Memory B cell (primary cell): ENCODE data around the gene FCGR2B.
"Not testable (repeated sequence)": the region's sequence is repeated elsewhere in the genome, so short reads cannot be mapped to it uniquely, and the experiment has no call there.

Source experiments
- ATAC-seq: fragments of 150-1000 bp; cut with Tn5 transposase; 2 replicates; pipeline ENCODE4 v1.10.0; 2021; ENCODE audit warnings: low read depth, mild to moderate bottlenecking, moderate library complexity
- DNase-seq, 2 donors: peaks; one replicate each; pipeline ENCODE4 v3.0.0; 2022; ENCODE audit warnings: low spot score in 2 of 2
- H3K27ac Mint-ChIP-seq: one replicate; pipeline ENCODE4 v1.8.0; 2022; ENCODE audit warnings: mild to moderate bottlenecking, moderate library complexity, mixed read lengths
- H3K27me3 Mint-ChIP-seq: one replicate; pipeline ENCODE4 v1.8.0; 2022; ENCODE audit warnings: mixed read lengths
- H3K36me3 Mint-ChIP-seq: one replicate; pipeline ENCODE4 v1.8.0; 2022; ENCODE audit warnings: mild to moderate bottlenecking, mixed read lengths
- H3K4me1 Mint-ChIP-seq: one replicate; pipeline ENCODE4 v1.8.0; 2022; ENCODE audit warnings: mixed read lengths
- H3K4me3 Mint-ChIP-seq: one replicate; pipeline ENCODE4 v1.8.0; 2022; ENCODE audit warnings: mild to moderate bottlenecking, moderate library complexity, mixed read lengths
- H3K9me3 Mint-ChIP-seq: one replicate; pipeline ENCODE4 v1.8.0; 2022; ENCODE audit warnings: mixed read lengths

Gene FCGR2B

GRCh38 chr1:161662684-161663339 is at the start of gene FCGR2B:
Gene FCGR2B (plus strand): TSS chr1:161663143. CDS start chr1:161663242, 99 bp downstream.
- H3K4me1 Mint-ChIP-seq, H3K27me3 Mint-ChIP-seq, H3K27ac Mint-ChIP-seq, H3K9me3 Mint-ChIP-seq, H3K36me3 Mint-ChIP-seq, DNase-seq: not testable (repeated sequence)
- peak; percentile 78 for ATAC-seq
- H3K4me3 Mint-ChIP-seq, result peak within 1 kb of the TSS; percentile 65

- not testable (repeated sequence) for ATAC-seq, H3K9me3 Mint-ChIP-seq, H3K4me3 Mint-ChIP-seq
Observed at GRCh38 chr1:161616417-161616816, 46.5 kb upstream of the FCGR2B start.

GRCh38 chr1:161618517-161618916 is 44.4 kb upstream of the FCGR2B start:
- DNase-seq, ATAC-seq, H3K36me3 Mint-ChIP-seq, H3K27ac Mint-ChIP-seq, H3K9me3 Mint-ChIP-seq, H3K27me3 Mint-ChIP-seq, H3K4me3 Mint-ChIP-seq: not testable (repeated sequence)
- H3K4me1 Mint-ChIP-seq, result peaks cover 15% of the 10 kb centered on the region

More at GRCh38 chr1:161616417-161616816, 46.5 kb upstream of the FCGR2B start:
- H3K27me3 Mint-ChIP-seq, H3K27ac Mint-ChIP-seq, DNase-seq, H3K36me3 Mint-ChIP-seq, H3K4me1 Mint-ChIP-seq: not testable (repeated sequence)

GRCh38 chr1:161620399-161620798 is 42.5 kb upstream of the FCGR2B start:
- DNase-seq, H3K9me3 Mint-ChIP-seq, ATAC-seq, H3K27me3 Mint-ChIP-seq, H3K27ac Mint-ChIP-seq, H3K4me3 Mint-ChIP-seq, H3K36me3 Mint-ChIP-seq: not testable (repeated sequence)
- peaks cover 15% of the 10 kb centered on the region for H3K4me1 Mint-ChIP-seq

GRCh38 chr1:161621181-161622000 is 41.6 kb upstream of the FCGR2B start:
- peak overlapping the region; percentile 94 for H3K4me3 Mint-ChIP-seq
- peak; percentile 41 to 64 for DNase-seq
- H3K27me3 Mint-ChIP-seq, H3K9me3 Mint-ChIP-seq, H3K36me3 Mint-ChIP-seq: not testable (repeated sequence)
- H3K27ac Mint-ChIP-seq, result peak overlapping the region; percentile 94
- peaks cover 15% of the 10 kb centered on the region for H3K4me1 Mint-ChIP-seq
- ATAC-seq, result peak; percentile 69

- not testable (repeated sequence) for H3K36me3 Mint-ChIP-seq, H3K27me3 Mint-ChIP-seq, DNase-seq, H3K9me3 Mint-ChIP-seq
- ATAC-seq, result peak; percentile 41
- Mint-ChIP-seq H3K4me1 (peaks cover 15% of the 10 kb centered on the region), H3K27ac (peak overlapping the region; percentile 94), H3K4me3 (peak overlapping the region; percentile 94)
Observed at GRCh38 chr1:161622054-161622453, 40.9 kb upstream of the FCGR2B start.

- peak; percentile 47 for ATAC-seq
- H3K27me3 Mint-ChIP-seq, H3K9me3 Mint-ChIP-seq, DNase-seq, H3K4me3 Mint-ChIP-seq, H3K36me3 Mint-ChIP-seq, H3K27ac Mint-ChIP-seq: not testable (repeated sequence)
- H3K4me1 Mint-ChIP-seq, result peaks cover 15% of the 10 kb centered on the region
Observed at GRCh38 chr1:161623401-161624051, 39.4 kb upstream of the FCGR2B start.

- H3K4me3 Mint-ChIP-seq, DNase-seq, H3K36me3 Mint-ChIP-seq, H3K9me3 Mint-ChIP-seq, ATAC-seq, H3K27me3 Mint-ChIP-seq, H3K27ac Mint-ChIP-seq: not testable (repeated sequence)
- H3K4me1 Mint-ChIP-seq, result peaks cover 15% of the 10 kb centered on the region
Observed at GRCh38 chr1:161624605-161625004, 38.3 kb upstream of the FCGR2B start.

- DNase-seq, H3K27me3 Mint-ChIP-seq, H3K4me3 Mint-ChIP-seq, H3K9me3 Mint-ChIP-seq, H3K27ac Mint-ChIP-seq, H3K36me3 Mint-ChIP-seq: not testable (repeated sequence)
- ATAC-seq, result peak; percentile 28
- H3K4me1 Mint-ChIP-seq, result peaks cover 11% of the 10 kb centered on the region
Observed at GRCh38 chr1:161626445-161627146, 36.3 kb upstream of the FCGR2B start.

- H3K27me3 Mint-ChIP-seq, H3K4me1 Mint-ChIP-seq, ATAC-seq, H3K27ac Mint-ChIP-seq, DNase-seq, H3K9me3 Mint-ChIP-seq, H3K4me3 Mint-ChIP-seq, H3K36me3 Mint-ChIP-seq: not testable (repeated sequence)
Observed at GRCh38 chr1:161630128-161630742, 32.7 kb upstream of the FCGR2B start.

GRCh38 chr1:161631076-161631475 is 31.9 kb upstream of the FCGR2B start, which contains the start of gene FCGR3B:
Gene FCGR3B (minus strand): TSS chr1:161631176. CDS start chr1:161631094, 82 bp downstream.
- H3K4me1 Mint-ChIP-seq, result no peaks in the 10 kb centered on the region
- H3K9me3 Mint-ChIP-seq, result no peaks in the 10 kb centered on the region
- H3K4me3 Mint-ChIP-seq, result no peak within 1 kb of the TSS
- DNase-seq (no peak), ATAC-seq (no peak)
- H3K27me3 Mint-ChIP-seq, result no peaks in the 10 kb centered on the region
- H3K36me3 Mint-ChIP-seq, result no peaks in the 10 kb centered on the region
- no peak within 1 kb of the TSS for H3K27ac Mint-ChIP-seq

GRCh38 chr1:161634993-161635392 is 27.9 kb upstream of the FCGR2B start:
- not testable (repeated sequence) for ATAC-seq, H3K36me3 Mint-ChIP-seq, DNase-seq, H3K4me3 Mint-ChIP-seq, H3K9me3 Mint-ChIP-seq, H3K4me1 Mint-ChIP-seq, H3K27ac Mint-ChIP-seq, H3K27me3 Mint-ChIP-seq

- not testable (repeated sequence) for H3K4me3 Mint-ChIP-seq, H3K36me3 Mint-ChIP-seq, H3K9me3 Mint-ChIP-seq, H3K27ac Mint-ChIP-seq, DNase-seq, ATAC-seq, H3K27me3 Mint-ChIP-seq, H3K4me1 Mint-ChIP-seq
Observed at GRCh38 chr1:161636189-161636782, 26.7 kb upstream of the FCGR2B start.
